ENCODE results near the gene NEDD4.
"Not testable (repeated sequence)": the region's sequence is repeated elsewhere in the genome, so short reads cannot be mapped to it uniquely, and the experiment has no call there.

NEDD4 gene

GRCh38 chr15:56004281-56004680 is 10.9 kb upstream of the NEDD4 start:
- DNase-seq: not testable (repeated sequence)

GRCh38 chr15:56003777-56004176 is 10.4 kb upstream of the NEDD4 start:
- DNase-seq: not testable (repeated sequence)

GRCh38 chr15:56003277-56003676 is 9.9 kb upstream of the NEDD4 start:
- DNase-seq: not testable (repeated sequence)

GRCh38 chr15:56001471-56002078 is 8.2 kb upstream of the NEDD4 start:
- DNase-seq: no peak

GRCh38 chr15:55999658-56000057 is 6.2 kb upstream of the NEDD4 start:
- DNase-seq: no peak

GRCh38 chr15:55998478-55998877 is 5.1 kb upstream of the NEDD4 start:
- no peak for DNase-seq

GRCh38 chr15:55993804-55994560 is 570 bp upstream of the NEDD4 start:
- DNase-seq: no peak

GRCh38 chr15:55992769-55993110 is 672 bp downstream of the NEDD4 start:
- DNase-seq: no peak

GRCh38 chr15:55991802-55992768 is 1.3 kb downstream of the NEDD4 start:
- no peak for DNase-seq

GRCh38 chr15:55990998-55991397 is 2.4 kb downstream of the NEDD4 start:
- no peak for DNase-seq

GRCh38 chr15:55990516-55990915 is 2.9 kb downstream of the NEDD4 start:
- DNase-seq: no peak

GRCh38 chr15:55989383-55989782 is 4.0 kb downstream of the NEDD4 start:
- no peak for DNase-seq

GRCh38 chr15:55981582-55982249 is 11.7 kb downstream of the NEDD4 start:
- DNase-seq: no peak

GRCh38 chr15:55980511-55980910 is 12.9 kb downstream of the NEDD4 start:
- DNase-seq: no peak

- no peak for DNase-seq
Observed at GRCh38 chr15:55977231-55977630, 16.2 kb downstream of the NEDD4 start.

GRCh38 chr15:55970286-55970685 is 23.1 kb downstream of the NEDD4 start:
- no peak for DNase-seq

- DNase-seq: no peak
Observed at GRCh38 chr15:55969582-55969981, 23.8 kb downstream of the NEDD4 start.

GRCh38 chr15:55968923-55969322 is 24.5 kb downstream of the NEDD4 start:
- DNase-seq: no peak

- no peak for DNase-seq
Observed at GRCh38 chr15:55965091-55965490, 28.3 kb downstream of the NEDD4 start.

- DNase-seq: no peak
Observed at GRCh38 chr15:55960946-55961345, 32.5 kb downstream of the NEDD4 start.

GRCh38 chr15:55959744-55960447 is 33.5 kb downstream of the NEDD4 start:
- DNase-seq: no peak

- no peak for DNase-seq
Observed at GRCh38 chr15:55958349-55958748, 35.1 kb downstream of the NEDD4 start.
